Memory B cell (primary cell): Measurements from ENCODE around the gene ARHGAP32.

Experiments
- ATAC-seq: fragments of 150-1000 bp; cut with Tn5 transposase; 2 replicates; pipeline ENCODE4 v1.10.0; 2021; ENCODE audit warnings: low read depth, mild to moderate bottlenecking, moderate library complexity
- DNase-seq, 2 donors: peaks; one replicate each; pipeline ENCODE4 v3.0.0; 2022; ENCODE audit warnings: low spot score in 2 of 2
- H3K27ac Mint-ChIP-seq: one replicate; pipeline ENCODE4 v1.8.0; 2022; ENCODE audit warnings: mild to moderate bottlenecking, moderate library complexity, mixed read lengths
- H3K27me3 Mint-ChIP-seq: one replicate; pipeline ENCODE4 v1.8.0; 2022; ENCODE audit warnings: mixed read lengths
- H3K36me3 Mint-ChIP-seq: one replicate; pipeline ENCODE4 v1.8.0; 2022; ENCODE audit warnings: mild to moderate bottlenecking, mixed read lengths
- H3K4me1 Mint-ChIP-seq: one replicate; pipeline ENCODE4 v1.8.0; 2022; ENCODE audit warnings: mixed read lengths
- H3K4me3 Mint-ChIP-seq: one replicate; pipeline ENCODE4 v1.8.0; 2022; ENCODE audit warnings: mild to moderate bottlenecking, moderate library complexity, mixed read lengths
- H3K9me3 Mint-ChIP-seq: one replicate; pipeline ENCODE4 v1.8.0; 2022; ENCODE audit warnings: mixed read lengths

ARHGAP32 gene

DNA sequence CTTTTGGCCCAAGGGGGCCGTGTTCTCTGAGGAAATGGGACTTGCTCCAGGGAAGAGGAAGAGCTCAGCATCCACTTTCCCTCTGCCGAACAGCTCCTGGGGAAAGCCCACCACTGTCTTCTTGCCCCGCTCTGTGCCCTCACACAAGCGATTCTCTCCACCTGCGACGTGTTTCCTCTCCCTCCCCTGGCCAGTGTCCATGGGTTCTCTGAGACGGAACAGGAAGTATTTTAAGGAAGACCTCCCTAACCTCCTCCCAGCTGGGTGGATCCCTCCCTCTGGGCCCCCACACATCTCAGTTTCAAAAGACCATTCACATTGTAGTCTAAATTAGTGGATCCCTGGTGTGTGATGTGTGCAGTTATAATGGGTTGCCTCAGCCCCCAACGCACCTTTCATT lies 251.0 kb downstream of the ARHGAP32 start:
- no peak overlapping the region for H3K27ac Mint-ChIP-seq
- peaks cover 18% of the 10 kb centered on the region for H3K27me3 Mint-ChIP-seq
- ATAC-seq (no peak), DNase-seq (no peak)
- no peaks in the 10 kb centered on the region for H3K9me3 Mint-ChIP-seq
- H3K4me3 Mint-ChIP-seq: no peak overlapping the region
- H3K4me1 Mint-ChIP-seq: no peaks in the 10 kb centered on the region
- H3K36me3 Mint-ChIP-seq: no peaks in the 10 kb centered on the region

- DNase-seq (no peak), ATAC-seq (no peak)
- Mint-ChIP-seq H3K27ac (no peak overlapping the region), H3K4me1 (no peaks in the 10 kb centered on the region), H3K9me3 (no peaks in the 10 kb centered on the region), H3K36me3 (no peaks in the 10 kb centered on the region), H3K27me3 (peaks cover 18% of the 10 kb centered on the region), H3K4me3 (no peak overlapping the region)
Measured at GRCh38 chr11:128940603-128941002, 251.5 kb downstream of the ARHGAP32 start.

GRCh38 chr11:128940156-128940555 lies 252.0 kb downstream of the ARHGAP32 start:
- Mint-ChIP-seq H3K27me3 (peaks cover 18% of the 10 kb centered on the region), H3K36me3 (no peaks in the 10 kb centered on the region), H3K4me3 (no peak overlapping the region), H3K27ac (no peak overlapping the region), H3K4me1 (no peaks in the 10 kb centered on the region), H3K9me3 (no peaks in the 10 kb centered on the region)
- ATAC-seq (no peak), DNase-seq (no peak)

GRCh38 chr11:128939591-128939990 lies 252.5 kb downstream of the ARHGAP32 start:
- H3K9me3 Mint-ChIP-seq: no peaks in the 10 kb centered on the region
- H3K36me3 Mint-ChIP-seq: no peaks in the 10 kb centered on the region
- peaks cover 14% of the 10 kb centered on the region for H3K27me3 Mint-ChIP-seq
- H3K4me3 Mint-ChIP-seq: no peak overlapping the region
- DNase-seq (no peak), ATAC-seq (no peak)
- H3K4me1 Mint-ChIP-seq: no peaks in the 10 kb centered on the region
- H3K27ac Mint-ChIP-seq: no peak overlapping the region

DNA sequence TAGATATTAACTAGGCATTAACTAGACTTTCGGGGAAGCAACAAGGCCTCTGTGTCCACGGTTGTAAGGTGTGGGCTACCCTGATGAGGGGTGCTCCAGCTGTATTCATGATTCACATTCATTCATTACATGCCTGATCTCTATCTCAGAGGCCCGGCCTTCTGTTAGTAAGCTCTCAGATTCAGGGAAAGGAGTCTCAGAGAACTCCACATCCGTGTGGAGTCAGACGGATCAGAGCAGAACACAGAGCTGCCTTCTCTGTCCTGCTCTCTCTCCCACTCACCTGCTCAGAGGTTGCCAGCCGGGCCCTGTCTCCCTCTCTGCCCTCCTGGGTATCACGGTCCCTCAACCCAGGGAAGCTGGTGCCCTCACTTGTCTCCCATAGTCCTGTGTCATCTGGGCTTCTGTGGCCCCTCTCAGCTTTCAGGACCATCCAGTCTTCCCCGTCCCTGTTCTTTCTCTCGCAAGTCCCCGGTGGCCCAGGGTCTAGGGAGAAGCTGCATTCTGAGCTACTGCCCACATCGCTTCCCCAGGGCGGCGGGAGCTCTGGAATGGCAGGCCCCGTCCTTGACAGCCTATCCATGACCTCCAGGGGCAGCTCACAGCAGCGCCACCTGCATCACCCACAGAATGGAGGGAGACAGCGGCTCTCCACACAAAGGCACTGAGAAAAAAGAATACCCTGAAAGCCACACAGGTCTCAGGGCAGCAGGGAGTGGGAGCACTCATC lies 253.8 kb downstream of the ARHGAP32 start:
- no peak overlapping the region for H3K27ac Mint-ChIP-seq
- no peaks in the 10 kb centered on the region for H3K4me1 Mint-ChIP-seq
- no peak overlapping the region for H3K4me3 Mint-ChIP-seq
- DNase-seq (no peak), ATAC-seq (no peak)
- peaks cover 3% of the 10 kb centered on the region for H3K36me3 Mint-ChIP-seq
- H3K9me3 Mint-ChIP-seq: peaks cover 3% of the 10 kb centered on the region
- peaks cover 14% of the 10 kb centered on the region for H3K27me3 Mint-ChIP-seq

GRCh38 chr11:128937480-128937879 lies 254.6 kb downstream of the ARHGAP32 start:
- H3K27me3 Mint-ChIP-seq: peaks cover 13% of the 10 kb centered on the region
- no peak overlapping the region for H3K27ac Mint-ChIP-seq
- no peak for DNase-seq
- peaks cover 3% of the 10 kb centered on the region for H3K9me3 Mint-ChIP-seq
- H3K4me3 Mint-ChIP-seq: no peak overlapping the region
- peaks cover 3% of the 10 kb centered on the region for H3K36me3 Mint-ChIP-seq
- ATAC-seq: no peak
- H3K4me1 Mint-ChIP-seq: no peaks in the 10 kb centered on the region

- peaks cover 3% of the 10 kb centered on the region for H3K36me3 Mint-ChIP-seq
- H3K4me1 Mint-ChIP-seq: no peaks in the 10 kb centered on the region
- H3K27ac Mint-ChIP-seq: no peak overlapping the region
- DNase-seq (no peak), ATAC-seq (no peak)
- peaks cover 3% of the 10 kb centered on the region for H3K9me3 Mint-ChIP-seq
- no peak overlapping the region for H3K4me3 Mint-ChIP-seq
- H3K27me3 Mint-ChIP-seq: peaks cover 13% of the 10 kb centered on the region
Measured at GRCh38 chr11:128936606-128937251, 255.4 kb downstream of the ARHGAP32 start.

GRCh38 chr11:128934926-128935325 lies 257.2 kb downstream of the ARHGAP32 start:
- Mint-ChIP-seq H3K27ac (no peak overlapping the region), H3K4me3 (no peak overlapping the region), H3K4me1 (no peaks in the 10 kb centered on the region), H3K27me3 (peaks cover 11% of the 10 kb centered on the region), H3K36me3 (peaks cover 3% of the 10 kb centered on the region), H3K9me3 (peaks cover 3% of the 10 kb centered on the region)
- no peak for DNase-seq
- ATAC-seq: no peak

DNA sequence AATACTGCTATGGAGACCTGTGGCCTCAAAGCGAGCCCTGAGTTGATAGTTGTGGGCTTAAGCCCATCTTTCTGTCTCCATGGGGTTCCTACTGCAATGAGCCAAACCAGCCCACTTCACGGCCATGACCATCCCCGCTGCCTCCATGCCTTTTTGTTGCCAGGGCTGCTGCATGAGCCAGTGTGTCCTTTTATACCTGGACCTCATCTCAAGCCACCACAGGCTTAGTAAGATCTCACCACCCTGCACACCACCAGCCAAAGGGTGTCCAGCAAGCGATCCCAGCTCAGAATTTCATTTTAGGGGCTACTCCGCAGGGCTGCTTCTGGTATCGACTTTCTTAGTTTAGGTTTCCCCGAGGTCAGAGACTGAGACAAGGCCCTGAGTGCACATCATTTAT lies 257.8 kb downstream of the ARHGAP32 start:
- H3K27me3 Mint-ChIP-seq: peaks cover 15% of the 10 kb centered on the region
- no peak overlapping the region for H3K27ac Mint-ChIP-seq
- peaks cover 3% of the 10 kb centered on the region for H3K9me3 Mint-ChIP-seq
- DNase-seq (no peak), ATAC-seq (no peak)
- peaks cover 6% of the 10 kb centered on the region for H3K4me1 Mint-ChIP-seq
- no peak overlapping the region for H3K4me3 Mint-ChIP-seq
- H3K36me3 Mint-ChIP-seq: peaks cover 3% of the 10 kb centered on the region

DNA sequence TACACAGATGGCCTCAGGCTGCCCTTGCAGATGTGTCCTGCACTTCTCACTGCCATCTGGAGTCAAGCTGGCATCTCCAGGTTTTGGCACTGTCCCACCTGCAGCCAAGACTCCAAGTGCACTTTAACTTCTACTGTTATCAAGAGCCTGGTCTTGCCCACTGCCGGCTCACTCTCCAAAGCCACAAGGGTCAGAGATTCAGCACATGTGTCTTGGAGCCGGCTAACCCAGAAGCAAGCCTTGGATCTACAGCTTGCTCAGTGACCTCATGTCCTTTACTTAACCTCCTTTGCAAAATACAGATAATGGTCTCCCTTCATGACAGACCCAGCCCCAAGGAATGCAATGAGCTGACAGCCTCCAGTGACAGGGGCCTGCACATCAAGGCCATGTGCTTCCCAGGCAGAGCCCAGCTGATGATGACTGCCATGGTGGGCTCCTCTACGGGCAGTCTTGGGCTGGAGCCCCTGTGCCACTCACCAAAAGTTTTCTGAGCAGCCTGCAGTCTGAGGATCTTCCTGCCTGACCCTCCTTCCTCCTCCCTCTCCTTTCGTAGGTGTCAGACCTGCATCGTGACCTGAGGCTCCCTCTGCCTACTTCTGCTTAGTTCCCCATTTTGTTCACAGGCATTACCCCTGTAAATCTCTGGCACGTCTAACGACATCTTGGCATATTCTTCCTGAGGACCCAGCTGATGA lies 258.5 kb downstream of the ARHGAP32 start:
- no peak overlapping the region for H3K27ac Mint-ChIP-seq
- peaks cover 3% of the 10 kb centered on the region for H3K36me3 Mint-ChIP-seq
- ATAC-seq: no peak
- H3K9me3 Mint-ChIP-seq: peaks cover 3% of the 10 kb centered on the region
- no peak for DNase-seq
- peaks cover 10% of the 10 kb centered on the region for H3K4me1 Mint-ChIP-seq
- H3K4me3 Mint-ChIP-seq: no peak overlapping the region
- peaks cover 15% of the 10 kb centered on the region for H3K27me3 Mint-ChIP-seq

DNA sequence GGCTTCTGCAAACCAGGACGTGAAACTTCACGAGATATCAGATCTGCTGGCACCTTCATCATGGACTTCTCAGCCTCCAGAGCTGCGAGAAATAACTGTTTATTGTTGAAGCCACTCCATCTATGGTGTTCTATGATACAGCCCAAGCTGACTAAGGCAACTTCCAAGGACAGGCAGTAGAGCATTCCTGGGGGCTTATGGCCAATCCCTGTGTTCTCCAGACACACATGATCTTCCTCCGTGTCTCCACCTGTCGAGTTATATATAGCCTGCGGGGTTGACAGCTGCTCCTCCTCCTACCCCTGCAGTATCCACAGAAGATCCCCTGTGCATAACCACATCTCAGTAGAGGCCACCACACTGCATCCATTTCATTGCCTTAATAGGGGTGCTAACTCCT lies 260.5 kb downstream of the ARHGAP32 start:
- no peak for ATAC-seq
- Mint-ChIP-seq H3K9me3 (peaks cover 3% of the 10 kb centered on the region), H3K27me3 (peaks cover 15% of the 10 kb centered on the region)

GRCh38 chr11:128931066-128931465 lies 261.1 kb downstream of the ARHGAP32 start:
- H3K36me3 Mint-ChIP-seq: peaks cover 3% of the 10 kb centered on the region
- no peak for ATAC-seq
- peaks cover 3% of the 10 kb centered on the region for H3K9me3 Mint-ChIP-seq
- no peak overlapping the region for H3K27ac Mint-ChIP-seq
- peaks cover 15% of the 10 kb centered on the region for H3K27me3 Mint-ChIP-seq
- H3K4me3 Mint-ChIP-seq: no peak overlapping the region
- peaks cover 20% of the 10 kb centered on the region for H3K4me1 Mint-ChIP-seq
- no peak for DNase-seq

More for the DNA sequence above, 260.5 kb downstream of the ARHGAP32 start:
- no peak for DNase-seq
- H3K4me3 Mint-ChIP-seq: no peak overlapping the region
- peaks cover 3% of the 10 kb centered on the region for H3K36me3 Mint-ChIP-seq
- H3K27ac Mint-ChIP-seq: no peak overlapping the region
- peaks cover 20% of the 10 kb centered on the region for H3K4me1 Mint-ChIP-seq

DNA sequence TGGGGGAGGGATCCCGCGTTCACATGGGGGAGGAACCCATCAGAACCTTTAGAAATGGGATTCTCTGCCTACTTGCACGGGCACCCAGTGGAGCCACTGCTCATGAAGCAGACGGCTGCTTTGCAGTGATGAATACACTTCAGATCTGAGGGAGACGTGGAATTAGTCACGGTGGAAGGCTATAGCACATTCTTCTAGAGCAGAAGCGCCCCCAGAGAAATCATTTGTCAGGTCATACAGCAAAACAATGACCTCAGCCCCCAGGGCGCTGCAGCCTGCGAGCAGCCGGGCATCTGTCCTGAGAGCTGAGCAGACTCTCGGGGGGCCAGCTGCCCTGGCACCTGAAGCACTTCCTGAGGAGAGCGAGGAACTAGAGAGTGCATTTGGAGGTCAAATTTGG lies 262.1 kb downstream of the ARHGAP32 start:
- DNase-seq: no peak
- peaks cover 3% of the 10 kb centered on the region for H3K9me3 Mint-ChIP-seq
- H3K36me3 Mint-ChIP-seq: peaks cover 3% of the 10 kb centered on the region
- no peak for ATAC-seq
- no peak overlapping the region for H3K27ac Mint-ChIP-seq
- peaks cover 15% of the 10 kb centered on the region for H3K27me3 Mint-ChIP-seq
- no peak overlapping the region for H3K4me3 Mint-ChIP-seq
- H3K4me1 Mint-ChIP-seq: peaks cover 20% of the 10 kb centered on the region

DNA sequence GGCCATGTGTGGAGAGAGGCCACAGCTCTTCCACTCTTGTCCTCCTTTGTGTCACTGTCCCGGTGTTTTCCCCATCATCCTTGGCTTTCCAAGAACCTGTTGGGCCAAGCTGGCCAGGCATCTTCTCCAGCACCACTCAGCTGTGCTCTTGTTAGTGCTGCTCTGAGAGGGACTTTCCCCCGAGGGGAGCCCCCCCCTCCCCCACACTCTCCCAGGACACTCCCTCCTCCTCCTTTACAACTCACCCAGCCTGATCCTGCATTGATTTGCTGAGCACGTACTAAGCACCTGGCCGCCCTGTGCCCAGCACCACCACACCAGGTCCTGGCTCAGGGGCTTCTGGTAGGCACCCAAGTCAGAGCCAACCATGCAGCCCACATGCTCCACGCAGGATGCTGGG lies 262.7 kb downstream of the ARHGAP32 start:
- peaks cover 3% of the 10 kb centered on the region for H3K36me3 Mint-ChIP-seq
- H3K27ac Mint-ChIP-seq: no peak overlapping the region

More for the DNA sequence above, 262.7 kb downstream of the ARHGAP32 start:
- peaks cover 20% of the 10 kb centered on the region for H3K4me1 Mint-ChIP-seq
- ATAC-seq: no peak
- no peak for DNase-seq
- H3K9me3 Mint-ChIP-seq: peaks cover 3% of the 10 kb centered on the region
- H3K27me3 Mint-ChIP-seq: peaks cover 15% of the 10 kb centered on the region
- no peak overlapping the region for H3K4me3 Mint-ChIP-seq
